Activated CD8-positive, alpha-beta memory T cell treated with anti-CD3 and anti-CD28 coated beads for 36 hours (primary cell): ENCODE measurements around the gene ADAMTSL2. TPM values are rescaled to one million over a fixed set of nuclear protein-coding genes. Genes with fewer than 3 reads are reported as not detected.

Experiments used
- CTCF ChIA-PET: fragments of 350-600 bp; sonication (Branson Sonifier 250); formaldehyde crosslinking; loops from one replicate; lab custom pipeline; 2021; ENCODE audit warnings: antibody characterized with exemption; lab: Charles Lee
- POLR2A ChIA-PET: fragments of 350-600 bp; sonication (Branson Sonifier 250); formaldehyde crosslinking; loops from one replicate; lab custom pipeline; 2021; ENCODE audit warnings: antibody characterized with exemption; lab: Charles Lee
- total RNA-seq, 2 experiments: library from RNA; stranded (reverse); gene quantifications; one replicate each; pipeline ENCODE4 v1.2.3, GENCODE V29; 2021

ADAMTSL2 gene
- total RNA-seq, 2 experiments from 2014 or later, result 0.04 TPM; not detected in 1

- ChIA-PET POLR2A (no interaction called here), CTCF (no interaction called here)
These were observed 30.1 kb downstream of the ADAMTSL2 start for GRCh38 chr9:133564451-133565116.

DNA sequence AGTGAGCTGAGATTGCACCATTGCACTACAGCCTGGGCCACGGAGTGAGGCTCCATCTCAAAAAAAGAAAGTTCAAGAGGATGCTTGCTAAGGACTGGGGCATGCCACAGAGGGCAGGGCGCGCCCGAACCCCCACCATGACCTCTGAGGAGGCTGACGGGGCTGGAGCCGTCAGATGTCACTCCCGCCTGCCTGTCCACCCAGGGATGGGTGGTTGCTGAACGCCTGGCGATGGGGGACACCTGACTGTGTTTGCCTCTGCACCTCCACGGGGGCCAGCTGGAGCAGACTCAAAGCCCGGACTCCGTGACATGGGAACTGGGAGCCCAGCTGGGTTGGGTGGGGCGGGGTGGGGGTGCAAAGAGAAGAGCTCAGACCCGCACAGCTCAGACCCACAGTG is 31.9 kb downstream of the ADAMTSL2 start:
- POLR2A ChIA-PET, result no interaction called here
- CTCF ChIA-PET, result interaction anchor here (0.7 kb wide), 1 partner anchor 41 kb away, joined by 3 read pairs; no protein-coding TSS in a partner anchor

- ChIA-PET CTCF (no interaction called here), POLR2A (no interaction called here)
These were observed 32.3 kb downstream of the ADAMTSL2 start for GRCh38 chr9:133566817-133567216.

- CTCF ChIA-PET, result no interaction called here
- POLR2A ChIA-PET, result no interaction called here
These were observed 33.7 kb downstream of the ADAMTSL2 start for GRCh38 chr9:133568186-133568585.

DNA sequence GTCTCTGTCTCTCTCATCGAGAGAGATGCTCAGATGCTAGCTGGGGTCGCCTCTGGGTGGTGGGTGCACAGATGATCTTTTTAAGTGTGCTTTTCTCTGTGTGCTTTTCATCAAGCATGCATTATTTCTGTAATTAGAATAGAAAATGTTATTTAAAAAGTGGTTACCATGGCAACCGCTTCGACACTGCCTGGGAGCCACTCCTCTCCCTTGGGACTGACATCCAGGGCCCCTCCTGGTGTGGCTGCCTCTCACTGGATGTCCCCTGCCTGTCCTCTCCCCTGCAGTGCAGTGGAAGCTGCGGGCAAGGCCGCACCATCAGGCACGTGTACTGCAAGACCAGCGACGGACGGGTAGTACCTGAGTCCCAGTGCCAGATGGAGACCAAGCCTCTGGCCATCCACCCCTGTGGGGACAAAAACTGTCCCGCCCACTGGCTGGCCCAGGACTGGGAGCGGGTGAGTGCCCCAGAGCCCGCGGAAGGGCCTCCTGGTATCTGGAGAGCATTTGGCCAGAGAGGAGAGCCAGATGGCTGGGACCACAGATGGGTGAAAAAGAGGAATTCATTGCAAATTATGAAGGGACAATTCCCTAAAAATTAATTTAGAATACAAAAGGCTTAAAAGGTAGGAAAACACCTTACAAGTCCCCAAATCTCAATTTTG is 34.7 kb downstream of the ADAMTSL2 start:
- ChIA-PET POLR2A (no interaction called here), CTCF (no interaction called here)

- POLR2A ChIA-PET, result no interaction called here
- CTCF ChIA-PET, result no interaction called here
These were observed 35.6 kb downstream of the ADAMTSL2 start for GRCh38 chr9:133569891-133570690.

DNA sequence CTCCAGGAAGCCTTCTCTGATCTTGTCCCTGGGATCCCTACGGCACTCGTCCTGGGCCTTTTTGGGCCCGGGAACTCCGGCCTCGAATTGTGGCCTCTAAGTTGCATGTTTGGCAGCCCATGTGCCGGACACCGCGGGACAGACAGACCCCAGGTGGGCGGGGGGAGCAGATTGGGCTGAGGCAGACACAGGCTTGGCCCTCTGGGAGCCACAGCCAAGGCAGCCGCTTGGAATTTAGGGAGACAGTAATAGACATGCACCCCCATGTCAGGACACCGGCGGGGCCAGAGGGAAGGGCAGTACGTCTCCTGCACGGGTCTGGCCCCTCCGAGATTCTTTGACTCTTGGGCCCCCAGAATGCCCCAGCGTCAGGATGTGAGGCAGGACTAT is 36.2 kb downstream of the ADAMTSL2 start:
- ChIA-PET CTCF (no interaction called here), POLR2A (no interaction called here)

DNA sequence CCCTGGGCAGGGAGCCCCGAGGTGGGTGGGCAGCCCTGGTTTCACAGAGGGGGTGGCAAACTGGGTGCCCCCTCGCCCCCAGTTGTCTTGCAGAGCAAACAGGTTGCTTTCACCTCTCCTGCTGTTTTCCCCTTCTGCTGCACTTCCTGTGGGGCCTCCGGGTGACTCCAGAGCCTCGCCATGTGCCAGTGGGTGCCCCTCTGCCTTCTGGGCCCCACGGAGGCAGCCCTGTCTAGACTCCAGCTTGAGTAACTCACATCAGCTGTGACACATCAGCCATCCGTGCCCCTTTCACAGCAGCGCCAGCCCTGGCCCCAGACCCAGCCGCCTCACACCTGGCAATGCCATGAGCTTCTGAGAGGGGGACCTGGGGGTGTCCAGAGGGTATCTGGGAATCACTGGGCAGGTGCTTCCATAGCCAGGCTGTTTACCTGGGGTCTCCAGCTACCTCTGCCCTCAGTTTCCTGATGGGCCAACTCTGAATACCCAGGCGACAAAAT is 36.9 kb downstream of the ADAMTSL2 start:
- POLR2A ChIA-PET, result no interaction called here
- CTCF ChIA-PET, result interaction anchor here (0.6 kb wide), 1 partner anchor 1136 kb away, joined by 3 read pairs; no protein-coding TSS in a partner anchor

DNA sequence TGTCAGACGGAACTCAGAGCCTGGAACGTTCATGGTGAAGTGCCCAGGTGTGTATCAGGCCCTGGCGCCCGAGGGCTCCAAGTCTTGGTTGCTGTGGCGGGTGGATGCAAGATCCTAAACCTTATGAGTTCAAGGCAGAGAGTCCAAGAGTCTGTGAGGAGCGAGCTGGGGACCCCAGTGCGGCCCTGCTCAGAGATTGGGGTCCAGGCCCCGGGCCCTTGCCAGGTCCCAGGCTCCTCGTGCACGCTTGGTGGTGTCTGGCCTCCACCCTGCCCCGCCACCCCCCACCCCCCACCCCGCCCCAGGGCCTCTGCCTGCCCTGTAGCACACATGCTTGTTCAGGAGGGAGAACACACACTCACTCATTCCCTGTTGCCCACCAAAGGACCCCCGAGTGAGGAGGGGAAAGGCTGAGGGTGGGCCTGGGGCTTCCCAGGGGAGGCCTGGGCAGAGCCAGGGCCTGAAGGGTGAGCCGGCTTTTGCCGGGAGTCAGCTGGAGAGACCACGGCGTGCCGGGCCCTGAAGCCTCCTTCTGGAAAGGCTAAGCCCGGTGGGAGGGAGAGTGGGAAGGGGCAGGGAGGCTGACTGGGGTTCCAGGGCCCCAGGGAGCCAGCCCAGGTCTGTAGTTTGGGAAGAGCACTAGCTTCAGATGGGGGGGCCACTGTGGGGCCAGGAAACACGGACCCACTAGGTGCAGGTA is 37.5 kb downstream of the ADAMTSL2 start:
- ChIA-PET POLR2A (no interaction called here), CTCF (no interaction called here)

GRCh38 chr9:133572821-133573361 is 38.4 kb downstream of the ADAMTSL2 start:
- POLR2A ChIA-PET, result no interaction called here
- CTCF ChIA-PET, result no interaction called here

DNA sequence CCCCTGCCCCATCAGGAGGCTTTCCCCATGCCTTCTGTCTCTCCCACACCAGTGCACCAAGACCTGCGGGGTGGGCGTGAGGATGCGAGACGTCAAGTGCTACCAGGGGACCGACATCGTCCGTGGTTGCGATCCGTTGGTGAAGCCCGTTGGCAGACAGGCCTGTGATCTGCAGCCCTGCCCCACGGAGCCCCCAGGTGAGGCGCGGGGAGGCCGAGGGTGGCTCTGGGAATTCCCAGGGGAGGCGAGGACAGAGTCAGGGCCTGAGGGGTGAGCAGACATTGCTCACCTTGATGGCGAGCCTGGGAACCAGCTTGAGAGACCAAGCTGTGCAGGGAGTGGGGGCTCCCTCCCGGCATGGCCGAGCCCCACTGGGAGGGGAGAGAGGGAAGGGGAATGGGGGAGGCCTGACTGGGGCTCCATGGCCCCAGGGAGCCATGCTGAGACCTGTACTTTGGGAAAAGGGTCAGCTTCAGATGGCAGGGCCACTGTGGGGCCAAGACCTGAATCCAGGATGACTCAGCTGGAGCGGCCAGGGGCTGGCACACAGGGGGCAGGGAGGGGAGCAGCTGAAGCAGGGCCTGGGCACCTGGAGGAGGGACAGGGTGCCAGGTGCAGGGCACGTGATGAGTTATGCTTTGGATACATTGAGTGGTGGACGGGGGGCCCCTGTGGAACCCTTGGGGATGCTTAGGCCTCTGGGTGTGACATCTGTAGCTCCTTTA is 39.4 kb downstream of the ADAMTSL2 start:
- CTCF ChIA-PET, result no interaction called here
- POLR2A ChIA-PET, result no interaction called here

- POLR2A ChIA-PET, result no interaction called here
- CTCF ChIA-PET, result no interaction called here
These were observed 40.3 kb downstream of the ADAMTSL2 start for GRCh38 chr9:133574771-133575170.

- CTCF ChIA-PET, result no interaction called here
- POLR2A ChIA-PET, result no interaction called here
These were observed 40.9 kb downstream of the ADAMTSL2 start for GRCh38 chr9:133575186-133576030.

GRCh38 chr9:133576031-133576874 is 41.7 kb downstream of the ADAMTSL2 start:
- CTCF ChIA-PET, result interaction anchor here (0.6 kb wide), 1 partner anchor 133 kb away, joined by 7 read pairs; no protein-coding TSS in a partner anchor
- POLR2A ChIA-PET, result no interaction called here

- ChIA-PET POLR2A (no interaction called here), CTCF (interaction anchor here (0.6 kb wide), 1 partner anchor 132 kb away, joined by 7 read pairs; no protein-coding TSS in a partner anchor)
These were observed 42.6 kb downstream of the ADAMTSL2 start for GRCh38 chr9:133576875-133577736.

DNA sequence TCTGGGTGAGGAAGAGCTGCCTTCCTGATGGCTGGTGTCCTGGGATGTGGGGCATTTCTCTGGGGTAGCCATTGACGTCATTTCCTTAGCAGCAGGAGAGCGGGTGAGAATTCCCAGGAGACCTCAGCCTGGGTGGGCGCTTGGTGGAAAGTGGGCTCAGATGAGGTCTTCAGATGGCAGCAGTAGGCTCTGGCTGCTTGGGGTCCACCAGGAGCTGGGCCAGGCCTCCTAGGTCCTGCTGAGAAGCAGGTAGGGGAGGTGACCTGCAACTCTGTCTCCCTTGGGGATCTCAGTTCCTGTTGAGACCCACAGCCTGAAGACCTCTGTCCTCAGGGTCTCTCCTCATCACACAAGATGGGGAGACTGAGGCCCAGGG is 43.2 kb downstream of the ADAMTSL2 start:
- CTCF ChIA-PET, result no interaction called here
- POLR2A ChIA-PET, result no interaction called here
